ENCODE data around the gene KRT74. TPM values are rescaled to one million over a fixed set of nuclear protein-coding genes. Genes with fewer than 3 reads are reported as not detected.
A peak's percentile ranks its signal among the peaks of the same experiment; 100 is the strongest.

Gene KRT74
- total and polyA plus RNA-seq, 12 donors, result 0.62 TPM; not detected in 11

GRCh38 chr12:52602552-52602951, 28.9 kb upstream of the KRT74 start:
- WGBS, 2 donors, result 85 to 92% methylated on average over 5 of the region's 5 CpGs
- no peak for TF ChIP-seq CTCF (IDR thresholded peaks at IDR 0.05)
- intact Hi-C loops (cut with DNase I), result no loop called here
- ATAC-seq (no peak), DNase-seq (no peak)
- no peaks in the 10 kb centered on the region for H3K36me3 ChIP-seq
- H3K4me1 ChIP-seq, result peaks cover 0 to 4% (median 0%) of the 10 kb centered on the region in 9 donors
- peaks cover 16 to 75% (median 68%) of the 10 kb centered on the region in 7 donors for H3K27me3 ChIP-seq
- H3K9me3 ChIP-seq, result no peaks in the 10 kb centered on the region
- H3K4me3 ChIP-seq, result no peak overlapping the region
- no peak overlapping the region for H3K27ac ChIP-seq

DNA sequence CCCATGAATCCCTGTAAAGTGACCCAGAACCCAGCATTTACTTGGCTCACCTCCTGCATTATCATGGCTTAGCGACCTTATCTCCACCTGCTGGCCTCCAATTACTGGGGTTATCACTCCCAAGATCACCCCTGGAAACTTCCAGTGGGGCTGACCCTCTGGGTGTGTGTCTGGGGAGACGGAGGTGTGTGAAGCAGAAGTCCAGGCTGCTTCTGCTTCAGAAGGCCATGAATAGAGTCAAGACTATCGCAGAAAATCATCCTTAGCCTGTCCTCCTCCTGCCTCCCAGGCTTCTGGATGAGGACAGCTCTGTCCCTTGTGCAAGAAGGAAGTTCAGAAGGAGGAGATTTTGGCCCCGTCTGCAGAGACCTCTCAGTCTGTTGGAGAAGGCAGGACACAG, 28.0 kb upstream of the KRT74 start:
- no peak overlapping the region for H3K27ac ChIP-seq
- no peak for TF ChIP-seq CTCF (IDR thresholded peaks at IDR 0.05)
- H3K9me3 ChIP-seq, result no peaks in the 10 kb centered on the region
- no peaks in the 10 kb centered on the region for H3K36me3 ChIP-seq
- peaks cover 16 to 75% (median 65%) of the 10 kb centered on the region in 7 donors for H3K27me3 ChIP-seq
- intact Hi-C loops (cut with DNase I), result no loop called here
- 39 to 63% methylated on average over 4 of the region's 4 CpGs for WGBS, 2 donors
- DNase-seq, result no peak
- H3K4me3 ChIP-seq, result no peak overlapping the region
- peaks cover 0 to 4% (median 0%) of the 10 kb centered on the region in 9 donors for H3K4me1 ChIP-seq
- ATAC-seq, result no peak

- DNase-seq, result no peak
- WGBS, 2 donors, result 20 to 22% methylated on average over 48 of the region's 48 CpGs
- Histone ChIP-seq H3K27me3 (peaks cover 16 to 77% (median 63%) of the 10 kb centered on the region in 7 donors), H3K4me1 (peaks cover 0 to 4% (median 0%) of the 10 kb centered on the region in 9 donors), H3K27ac (no peak within 1 kb of the TSS), H3K36me3 (no peaks in the 10 kb centered on the region), H3K9me3 (no peaks in the 10 kb centered on the region), H3K4me3 (peak within 1 kb of the TSS in 1 of 10 donors; percentile 5)
- ATAC-seq, result peak in 1 of 8 donors; percentile 37
- intact Hi-C loops (cut with DNase I), result no loop called here
- TF ChIP-seq CTCF (IDR thresholded peaks at IDR 0.05), result no peak
These were observed 27.4 kb upstream of the KRT74 start, which contains the start of gene KRT72 for GRCh38 chr12:52600941-52601481. Gene KRT72 (minus strand): TSS chr12:52601463. CDS start chr12:52601452, 11 bp downstream.

- Histone ChIP-seq H3K9me3 (no peaks in the 10 kb centered on the region), H3K4me1 (peaks cover 0 to 4% (median 0%) of the 10 kb centered on the region in 9 donors), H3K36me3 (no peaks in the 10 kb centered on the region), H3K4me3 (no peak overlapping the region), H3K27me3 (peaks cover 16 to 76% (median 63%) of the 10 kb centered on the region in 7 donors), H3K27ac (no peak overlapping the region)
- no peak for TF ChIP-seq CTCF (IDR thresholded peaks at IDR 0.05)
- ATAC-seq, result no peak
- intact Hi-C loops (cut with DNase I), result no loop called here
- 84 to 87% methylated on average over 12 of the region's 12 CpGs for WGBS, 2 donors
- no peak for DNase-seq
These were observed 26.8 kb upstream of the KRT74 start for GRCh38 chr12:52600475-52600874.

All from heart right ventricle (tissue), 16 donors.